Nephron progenitor cell (in vitro differentiated cells): ENCODE measurements around the gene ARMC12.

ENCODE experiments used
- DNase-seq: peaks from one replicate; pipeline ENCODE4 v3.0.0; 2021
- H3K27ac Mint-ChIP-seq: 2 replicates; pipeline ENCODE4 v1.8.0; 2021; ENCODE audit warnings: mild to moderate bottlenecking, moderate library complexity, mixed read lengths
- H3K27me3 Mint-ChIP-seq: 2 replicates; pipeline ENCODE4 v1.8.0; 2021; ENCODE audit warnings: mild to moderate bottlenecking, low read depth, mixed read lengths; ENCODE audit not compliant: poor library complexity
- H3K36me3 Mint-ChIP-seq: 2 replicates; pipeline ENCODE4 v1.8.0; 2021; ENCODE audit warnings: low read depth, mixed read lengths
- H3K4me1 Mint-ChIP-seq: 2 replicates; pipeline ENCODE4 v1.8.0; 2021; ENCODE audit warnings: mixed read lengths
- H3K4me3 Mint-ChIP-seq: 2 replicates; pipeline ENCODE4 v1.8.0; 2021; ENCODE audit warnings: mild to moderate bottlenecking, moderate library complexity, mixed read lengths
- H3K9me3 Mint-ChIP-seq: 2 replicates; pipeline ENCODE4 v1.8.0; 2021; ENCODE audit warnings: mild to moderate bottlenecking, moderate library complexity, mixed read lengths
- TF ChIP-seq, protein P1 (sequence below): fragments of 200-600 bp; sonication (generic); IDR thresholded peaks from 2 replicates; pipeline ENCODE4 v1.5.0; 2021; ENCODE audit warnings: antibody characterized with exemption

Gene ARMC12

DNA sequence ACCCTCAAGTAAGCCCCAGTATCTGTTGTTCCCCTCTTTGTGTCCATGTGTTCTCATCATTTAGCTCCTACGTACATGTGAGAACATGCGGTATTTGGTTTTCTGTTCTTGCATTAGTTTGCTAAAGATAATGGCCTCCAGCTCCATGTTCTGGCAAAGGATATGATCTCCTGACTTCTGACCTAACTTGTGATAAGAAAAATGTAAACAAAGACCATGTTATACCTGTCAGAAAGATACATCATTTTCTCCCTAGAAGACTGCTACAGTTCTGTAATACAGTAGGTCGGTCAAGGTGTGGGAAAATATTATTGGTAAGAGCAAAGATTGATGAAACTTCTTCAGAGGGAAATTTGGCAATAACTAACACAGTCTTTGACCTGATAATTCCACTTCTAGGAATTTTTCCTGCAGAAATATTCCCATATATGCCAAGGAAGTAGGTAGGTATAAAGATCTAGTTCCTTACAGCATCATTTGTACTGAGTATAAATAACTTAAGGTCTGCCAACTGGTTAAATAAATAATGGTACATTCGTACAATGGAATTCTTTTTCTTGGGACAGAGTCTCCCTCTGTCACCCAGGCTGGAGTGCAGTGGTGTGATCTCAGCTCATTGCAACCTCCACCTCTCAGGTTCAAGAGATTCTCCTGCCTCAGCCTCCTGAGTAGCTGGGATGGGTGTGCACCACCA is 29.0 kb upstream of the ARMC12 start:
- Mint-ChIP-seq H3K27me3 (peaks cover 11% of the 10 kb centered on the region), H3K9me3 (peaks cover 10% of the 10 kb centered on the region), H3K36me3 (peaks cover 8% of the 10 kb centered on the region), H3K27ac (no peak overlapping the region), H3K4me1 (no peaks in the 10 kb centered on the region), H3K4me3 (no peak overlapping the region)
- DNase-seq = no peak
- TF ChIP-seq, protein P1, sequence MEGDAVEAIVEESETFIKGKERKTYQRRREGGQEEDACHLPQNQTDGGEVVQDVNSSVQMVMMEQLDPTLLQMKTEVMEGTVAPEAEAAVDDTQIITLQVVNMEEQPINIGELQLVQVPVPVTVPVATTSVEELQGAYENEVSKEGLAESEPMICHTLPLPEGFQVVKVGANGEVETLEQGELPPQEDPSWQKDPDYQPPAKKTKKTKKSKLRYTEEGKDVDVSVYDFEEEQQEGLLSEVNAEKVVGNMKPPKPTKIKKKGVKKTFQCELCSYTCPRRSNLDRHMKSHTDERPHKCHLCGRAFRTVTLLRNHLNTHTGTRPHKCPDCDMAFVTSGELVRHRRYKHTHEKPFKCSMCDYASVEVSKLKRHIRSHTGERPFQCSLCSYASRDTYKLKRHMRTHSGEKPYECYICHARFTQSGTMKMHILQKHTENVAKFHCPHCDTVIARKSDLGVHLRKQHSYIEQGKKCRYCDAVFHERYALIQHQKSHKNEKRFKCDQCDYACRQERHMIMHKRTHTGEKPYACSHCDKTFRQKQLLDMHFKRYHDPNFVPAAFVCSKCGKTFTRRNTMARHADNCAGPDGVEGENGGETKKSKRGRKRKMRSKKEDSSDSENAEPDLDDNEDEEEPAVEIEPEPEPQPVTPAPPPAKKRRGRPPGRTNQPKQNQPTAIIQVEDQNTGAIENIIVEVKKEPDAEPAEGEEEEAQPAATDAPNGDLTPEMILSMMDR = no peak

DNA sequence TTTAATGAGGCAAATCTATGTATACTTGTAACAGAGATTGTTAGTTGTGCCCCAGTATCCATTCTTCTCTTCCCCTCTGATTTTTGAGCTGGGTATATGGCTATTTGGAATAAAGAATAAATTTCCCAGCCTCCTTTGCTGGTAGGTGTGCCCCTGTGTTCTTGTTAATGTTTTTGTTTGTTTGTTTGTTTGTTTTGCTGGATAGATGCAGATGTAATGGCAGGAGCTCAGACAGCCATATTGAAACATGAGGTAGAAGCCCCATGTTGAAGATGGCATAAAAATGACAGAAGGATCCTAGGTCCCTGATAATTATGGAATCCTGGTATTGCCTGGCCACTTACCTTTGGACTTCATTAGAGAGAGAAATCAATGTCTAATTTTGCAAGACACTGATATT is 28.2 kb upstream of the ARMC12 start:
- Mint-ChIP-seq H3K27ac (no peak overlapping the region), H3K4me3 (no peak overlapping the region), H3K9me3 (peaks cover 9% of the 10 kb centered on the region), H3K4me1 (peaks cover 2% of the 10 kb centered on the region), H3K36me3 (peaks cover 8% of the 10 kb centered on the region), H3K27me3 (peaks cover 11% of the 10 kb centered on the region)
- DNase-seq = no peak
- TF ChIP-seq, protein P1 = no peak

DNA sequence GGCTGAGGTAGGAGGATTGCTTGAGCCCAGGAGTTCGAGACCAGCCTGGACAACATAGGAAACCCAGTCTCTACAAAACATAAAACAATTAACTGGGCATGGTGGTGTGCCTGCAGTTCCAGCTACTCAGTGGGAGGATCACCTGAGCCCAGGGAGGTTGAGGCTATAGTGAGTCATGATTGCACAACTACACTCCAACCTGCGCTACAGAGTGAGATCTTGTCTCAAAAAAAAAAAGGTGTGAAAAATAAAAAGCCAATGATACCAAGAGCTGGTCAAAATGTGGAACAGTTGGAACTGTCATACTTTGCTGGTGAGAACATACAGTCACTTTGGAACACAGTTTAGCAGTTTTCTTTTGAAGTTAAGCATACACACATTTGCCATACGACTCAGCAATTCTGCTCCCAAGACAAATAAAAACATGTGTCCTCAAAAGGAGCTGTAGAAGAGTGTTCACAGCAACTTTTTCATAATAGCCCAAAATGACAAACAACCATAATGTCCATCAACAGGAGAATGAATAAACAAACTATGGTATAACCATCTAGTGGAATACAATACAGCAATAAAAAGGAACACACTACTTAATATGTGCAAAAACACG is 26.5 kb upstream of the ARMC12 start:
- no peaks in the 10 kb centered on the region for H3K36me3 Mint-ChIP-seq
- H3K27me3 Mint-ChIP-seq = peaks cover 11% of the 10 kb centered on the region
- no peak overlapping the region for H3K27ac Mint-ChIP-seq
- TF ChIP-seq, protein P1 = no peak
- H3K4me3 Mint-ChIP-seq = no peak overlapping the region
- H3K4me1 Mint-ChIP-seq = peaks cover 6% of the 10 kb centered on the region
- no peaks in the 10 kb centered on the region for H3K9me3 Mint-ChIP-seq
- DNase-seq = no peak

DNA sequence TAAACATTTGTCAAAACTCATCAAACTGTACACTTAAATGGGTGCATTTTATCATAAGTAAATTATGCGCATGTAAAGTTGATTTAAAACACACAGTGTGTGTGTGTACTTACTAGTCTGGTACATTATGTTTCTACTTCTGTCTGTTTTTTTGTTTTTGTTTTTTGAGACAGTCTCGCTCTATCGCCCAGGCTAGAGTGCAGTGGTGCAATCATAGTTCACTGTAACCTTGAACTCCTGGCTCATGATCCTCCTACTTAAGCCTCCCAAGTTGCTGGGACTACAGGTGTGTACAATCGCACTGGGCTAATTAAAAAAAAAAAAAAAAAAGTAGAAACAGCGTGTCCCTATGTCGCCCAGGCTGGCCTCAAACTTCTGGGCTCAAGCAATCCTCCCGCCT is 25.1 kb upstream of the ARMC12 start:
- DNase-seq = no peak
- H3K9me3 Mint-ChIP-seq = no peaks in the 10 kb centered on the region
- peaks cover 18% of the 10 kb centered on the region for H3K4me1 Mint-ChIP-seq
- TF ChIP-seq, protein P1 = no peak
- H3K4me3 Mint-ChIP-seq = no peak overlapping the region
- no peak overlapping the region for H3K27ac Mint-ChIP-seq
- H3K36me3 Mint-ChIP-seq = no peaks in the 10 kb centered on the region
- H3K27me3 Mint-ChIP-seq = peaks cover 11% of the 10 kb centered on the region

DNA sequence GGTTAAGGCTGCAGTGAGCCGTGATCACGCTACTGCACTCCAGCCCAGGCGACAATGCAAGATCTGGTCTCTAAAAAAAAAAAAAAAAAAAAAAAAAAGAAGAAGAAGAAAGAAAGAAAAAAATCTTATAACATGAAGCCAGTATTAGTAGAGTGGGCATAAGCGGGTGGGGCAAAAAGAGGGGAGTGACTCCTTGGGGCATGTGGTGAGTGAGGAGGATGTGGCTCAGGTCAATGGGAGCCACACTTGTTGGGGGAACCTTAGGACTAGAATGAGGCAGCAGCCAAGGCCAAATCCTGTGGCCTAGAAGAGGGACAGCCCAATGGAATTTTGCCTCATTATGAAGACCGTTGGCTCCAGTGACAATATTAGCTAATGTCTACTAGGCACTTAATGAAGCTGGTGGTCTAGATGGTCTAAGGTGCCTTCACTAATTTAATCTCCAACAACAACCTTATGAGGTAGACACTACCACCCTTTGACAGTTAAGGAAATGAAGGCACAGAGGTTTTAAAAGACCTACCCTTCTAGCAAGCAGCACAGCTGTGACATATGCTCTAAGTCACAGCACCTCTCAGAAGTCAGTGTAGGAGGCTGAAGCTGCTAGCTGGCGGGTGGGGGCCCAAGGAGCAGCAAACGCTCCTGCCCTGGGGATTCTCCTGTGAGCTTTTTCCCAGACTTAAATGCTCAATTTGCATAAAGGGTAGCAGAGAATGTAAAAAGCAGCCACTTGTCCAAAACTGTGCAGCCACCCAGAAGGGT is 23.6 kb upstream of the ARMC12 start:
- Mint-ChIP-seq H3K36me3 (no peaks in the 10 kb centered on the region), H3K27me3 (peaks cover 8% of the 10 kb centered on the region), H3K27ac (peak overlapping the region; percentile 77), H3K9me3 (no peaks in the 10 kb centered on the region), H3K4me3 (no peak overlapping the region), H3K4me1 (peaks cover 31% of the 10 kb centered on the region)
- no peak for DNase-seq
- TF ChIP-seq, protein P1 = no peak
